Measurements from ENCODE around the gene PLEKHA5.

DNA sequence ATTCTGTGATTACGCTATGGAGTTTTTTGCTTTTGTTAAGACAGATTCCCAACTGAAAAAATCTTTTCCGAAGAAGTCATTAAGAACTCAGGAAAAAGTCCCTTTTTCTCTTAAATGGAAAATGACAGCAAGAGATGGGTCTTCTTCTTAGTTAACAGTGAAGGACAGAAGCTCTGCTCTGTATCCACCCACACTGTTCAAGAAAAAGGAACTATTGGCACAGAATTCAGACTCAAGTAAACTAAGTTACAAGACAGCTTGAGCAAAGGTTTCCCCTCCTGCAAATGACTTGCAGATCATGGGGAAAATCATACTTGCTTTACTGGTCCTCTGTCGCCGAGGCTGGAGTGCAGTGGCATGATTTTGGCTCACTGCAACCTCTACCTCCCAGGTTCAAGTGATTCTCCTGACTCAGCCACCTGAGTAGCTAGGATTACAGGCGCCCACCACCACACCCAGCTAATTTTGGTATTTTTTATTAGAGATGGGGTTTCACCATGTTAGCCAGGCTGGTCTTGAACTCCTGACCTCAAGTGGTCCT, 172.6 kb downstream of the PLEKHA5 start:
- TF ChIP-seq, protein P1, sequence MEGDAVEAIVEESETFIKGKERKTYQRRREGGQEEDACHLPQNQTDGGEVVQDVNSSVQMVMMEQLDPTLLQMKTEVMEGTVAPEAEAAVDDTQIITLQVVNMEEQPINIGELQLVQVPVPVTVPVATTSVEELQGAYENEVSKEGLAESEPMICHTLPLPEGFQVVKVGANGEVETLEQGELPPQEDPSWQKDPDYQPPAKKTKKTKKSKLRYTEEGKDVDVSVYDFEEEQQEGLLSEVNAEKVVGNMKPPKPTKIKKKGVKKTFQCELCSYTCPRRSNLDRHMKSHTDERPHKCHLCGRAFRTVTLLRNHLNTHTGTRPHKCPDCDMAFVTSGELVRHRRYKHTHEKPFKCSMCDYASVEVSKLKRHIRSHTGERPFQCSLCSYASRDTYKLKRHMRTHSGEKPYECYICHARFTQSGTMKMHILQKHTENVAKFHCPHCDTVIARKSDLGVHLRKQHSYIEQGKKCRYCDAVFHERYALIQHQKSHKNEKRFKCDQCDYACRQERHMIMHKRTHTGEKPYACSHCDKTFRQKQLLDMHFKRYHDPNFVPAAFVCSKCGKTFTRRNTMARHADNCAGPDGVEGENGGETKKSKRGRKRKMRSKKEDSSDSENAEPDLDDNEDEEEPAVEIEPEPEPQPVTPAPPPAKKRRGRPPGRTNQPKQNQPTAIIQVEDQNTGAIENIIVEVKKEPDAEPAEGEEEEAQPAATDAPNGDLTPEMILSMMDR (optimal IDR thresholded peaks at IDR 0.05 in 1 of 3, IDR thresholded peaks at IDR 0.05 in 1 of 3, conservative IDR thresholded peaks at IDR 0.05 in 1 of 3; ENCODE audit: extremely low read depth in 1 of 3, insufficient read depth in 2 of 3, low read length in 3 of 3): no peak
- TF ChIP-seq EZH2 (IDR thresholded peaks at IDR 0.05; ENCODE audit: low read length): no peak

Data from keratinocyte (primary cell).